NCI-H1105 (cell line): ENCODE data around the gene NINJ1.
A peak's percentile ranks its signal among the peaks of the same experiment; 100 is the strongest.

ENCODE experiments used
- DNase-seq: peaks from one replicate; lab custom pipeline; 2025; lab: John Stamatoyannopoulos, UW

NINJ1 gene

GRCh38 chr9:93099551-93100275 lies 34.3 kb downstream of the NINJ1 start:
- no peak for DNase-seq

DNA sequence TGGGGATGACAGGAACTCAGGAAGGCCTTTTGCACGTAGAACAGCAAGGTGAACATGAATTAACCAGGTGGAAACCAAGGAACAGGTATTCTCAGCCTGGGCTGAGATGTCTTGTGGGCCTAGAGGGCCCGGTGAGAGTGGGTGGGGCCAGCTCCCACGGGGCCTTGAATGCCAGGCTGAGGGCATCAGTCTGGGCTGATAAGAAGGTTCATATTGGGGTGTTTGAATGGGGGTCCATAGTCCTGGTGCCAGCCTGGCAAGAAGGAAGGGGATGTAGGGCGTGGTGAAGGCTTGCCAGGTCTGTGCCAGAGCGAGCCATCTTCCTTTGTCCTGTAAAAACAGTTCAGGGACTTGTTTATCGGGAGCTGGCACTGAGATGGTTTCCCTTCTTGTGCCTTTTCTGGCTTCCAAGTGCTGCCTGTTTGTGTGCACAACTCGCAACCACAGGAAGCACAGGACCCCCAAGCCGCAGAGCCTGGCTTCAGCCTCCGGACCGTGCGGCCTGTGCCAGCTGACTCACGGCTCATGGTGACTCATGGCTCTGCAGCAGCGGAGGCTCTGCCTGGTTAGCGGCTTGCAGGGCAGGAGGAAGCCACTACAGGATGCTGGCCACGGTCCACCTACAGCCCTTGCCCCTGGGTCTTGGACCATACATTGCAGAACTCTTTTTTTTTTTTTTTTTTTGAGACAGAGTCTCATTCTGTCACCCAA lies 35.7 kb downstream of the NINJ1 start:
- DNase-seq, result no peak

GRCh38 chr9:93097511-93098201 lies 36.4 kb downstream of the NINJ1 start:
- no peak for DNase-seq

GRCh38 chr9:93096811-93097382 lies 37.2 kb downstream of the NINJ1 start:
- no peak for DNase-seq

DNA sequence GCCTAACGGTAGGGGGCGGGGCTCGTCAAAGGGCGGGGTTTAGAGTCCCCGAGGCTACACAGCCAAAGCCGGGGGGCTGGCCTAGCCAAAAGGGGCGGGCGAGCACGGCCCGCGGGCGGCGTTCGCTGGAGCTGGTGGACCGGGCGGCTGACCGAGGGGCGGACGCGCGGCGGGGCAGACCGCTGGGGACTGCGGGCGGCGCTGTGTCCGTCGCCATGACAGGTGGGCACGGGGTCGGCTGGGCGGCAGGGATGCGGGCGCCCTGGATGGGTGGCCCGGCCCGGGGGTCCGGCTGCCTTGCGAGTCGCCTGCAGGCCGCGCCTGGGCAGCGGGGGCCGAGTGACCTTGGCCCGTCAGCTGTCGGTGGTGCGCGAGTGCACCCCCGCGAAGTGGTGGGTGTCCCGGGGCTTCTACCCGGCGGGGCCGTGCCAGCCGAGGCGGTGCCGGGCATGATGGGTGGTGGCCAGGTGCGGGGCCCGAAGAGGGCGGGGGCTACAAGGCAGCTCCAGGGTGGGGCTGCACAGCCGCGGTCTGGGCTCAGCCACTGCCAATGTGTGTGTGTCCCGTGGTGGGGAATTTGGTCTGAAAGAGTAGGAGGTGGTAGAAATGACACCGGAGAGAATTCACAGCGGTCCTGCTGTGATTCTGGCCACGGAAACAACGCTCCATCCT lies 37.8 kb downstream of the NINJ1 start, which contains the start of gene CARD19:
CARD19 (plus strand) TSS at position 87 of the 672 bp plus-strand sequence; CDS start at position 216, 129 bp downstream.
- DNase-seq, result peak; percentile 25

- peak; percentile 99 for DNase-seq
Measured at GRCh38 chr9:93095205-93096130, 38.6 kb downstream of the NINJ1 start.

DNA sequence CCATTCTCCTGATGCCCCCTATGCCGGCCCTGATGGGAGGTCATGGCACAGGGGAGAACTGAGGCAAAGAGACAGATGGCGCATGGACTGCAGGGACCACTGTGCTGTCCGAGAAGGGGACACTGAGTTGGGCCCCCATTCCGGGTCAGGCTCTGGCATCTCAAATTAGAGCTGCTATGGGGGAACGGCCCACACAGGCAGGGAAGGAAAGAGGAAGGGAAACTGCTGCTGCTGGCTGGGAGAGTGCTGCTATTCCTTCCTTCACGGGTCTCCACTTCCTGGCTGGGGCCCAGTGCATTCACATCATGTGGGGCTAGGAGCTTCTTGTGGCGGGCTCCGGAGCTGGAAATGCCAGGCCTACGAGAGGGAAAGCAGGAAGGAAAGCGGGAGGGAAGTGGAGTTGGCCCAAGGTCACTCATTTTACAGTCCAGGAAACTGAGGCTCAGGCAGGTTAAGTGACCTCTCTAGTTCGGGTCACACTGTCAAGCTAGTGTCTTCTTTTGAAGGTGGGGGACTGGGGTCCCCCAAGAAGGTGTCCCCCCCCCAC lies 39.3 kb downstream of the NINJ1 start:
- no peak for DNase-seq

DNA sequence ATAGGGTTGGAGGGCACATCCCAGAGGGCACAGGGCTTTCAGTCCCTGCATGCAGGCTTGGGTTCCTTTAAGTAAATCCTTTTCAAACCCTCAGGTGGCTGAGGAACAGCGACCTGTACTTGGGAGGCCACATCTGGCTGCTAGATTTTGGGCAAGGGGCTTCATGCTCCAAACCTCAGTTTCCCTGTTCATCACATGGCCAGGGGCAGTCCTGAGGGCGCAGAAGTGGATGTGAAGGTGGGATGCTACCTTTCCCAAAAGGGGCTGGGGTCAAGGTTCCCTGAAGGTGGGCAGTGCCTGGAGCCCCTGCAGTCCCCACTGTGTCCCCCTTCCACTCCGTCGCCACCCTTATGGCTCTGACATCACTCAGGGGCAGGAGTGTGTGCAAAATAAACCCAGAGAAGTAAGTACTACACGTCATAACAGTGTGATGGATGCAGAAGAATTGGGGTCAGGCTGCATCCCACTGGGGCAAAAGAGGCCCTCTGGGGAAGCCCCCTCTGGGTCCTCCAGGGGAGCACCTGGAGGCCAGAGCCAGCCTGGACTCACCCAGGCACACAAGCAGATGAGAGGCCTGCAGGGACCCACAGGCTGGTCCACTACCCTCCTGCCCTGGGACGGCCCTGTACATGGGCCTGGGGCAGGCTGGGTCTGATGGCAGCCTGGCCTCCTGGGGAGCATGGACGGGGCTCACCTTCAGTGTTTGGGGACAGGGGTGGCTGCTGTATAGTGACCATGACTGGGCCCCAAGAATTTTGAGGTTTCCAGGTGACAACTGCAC lies 40.0 kb downstream of the NINJ1 start:
- DNase-seq, result no peak

DNA sequence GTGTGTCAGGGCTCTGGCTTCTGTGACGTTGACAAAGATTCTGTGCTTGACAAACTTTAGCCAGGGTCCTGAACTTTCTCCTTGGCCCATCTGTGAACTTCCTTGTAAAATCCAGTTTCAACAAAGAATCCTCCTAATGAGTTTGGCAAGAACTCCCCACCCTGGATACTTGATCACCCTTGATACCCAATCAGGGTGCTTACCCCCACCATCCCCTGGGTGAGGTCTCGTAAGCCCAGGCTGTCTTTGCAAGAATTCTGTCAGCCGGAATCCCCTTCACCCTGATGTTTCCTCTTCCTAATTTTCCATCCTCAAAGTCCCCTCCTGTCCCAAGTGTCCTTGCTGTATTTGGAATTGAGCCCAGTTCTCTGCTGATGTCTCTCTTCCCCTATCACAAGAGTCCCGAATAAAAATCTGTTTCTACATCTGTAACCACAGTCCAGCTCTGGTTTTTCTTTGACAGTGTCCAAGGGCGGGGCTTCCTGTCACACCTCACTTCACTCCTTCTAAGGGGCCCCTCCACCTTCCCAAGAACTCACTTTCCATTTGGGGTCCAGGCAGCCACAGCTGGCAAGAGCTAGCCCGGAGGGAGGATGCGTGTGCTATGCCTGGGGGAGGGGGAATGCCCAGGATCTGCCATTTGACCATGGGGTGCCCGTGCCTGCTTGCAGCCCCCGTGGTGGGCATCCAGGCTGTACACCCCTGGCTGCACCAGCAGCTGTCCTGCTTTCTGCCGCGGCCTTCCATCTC lies 40.7 kb downstream of the NINJ1 start:
- no peak for DNase-seq

DNA sequence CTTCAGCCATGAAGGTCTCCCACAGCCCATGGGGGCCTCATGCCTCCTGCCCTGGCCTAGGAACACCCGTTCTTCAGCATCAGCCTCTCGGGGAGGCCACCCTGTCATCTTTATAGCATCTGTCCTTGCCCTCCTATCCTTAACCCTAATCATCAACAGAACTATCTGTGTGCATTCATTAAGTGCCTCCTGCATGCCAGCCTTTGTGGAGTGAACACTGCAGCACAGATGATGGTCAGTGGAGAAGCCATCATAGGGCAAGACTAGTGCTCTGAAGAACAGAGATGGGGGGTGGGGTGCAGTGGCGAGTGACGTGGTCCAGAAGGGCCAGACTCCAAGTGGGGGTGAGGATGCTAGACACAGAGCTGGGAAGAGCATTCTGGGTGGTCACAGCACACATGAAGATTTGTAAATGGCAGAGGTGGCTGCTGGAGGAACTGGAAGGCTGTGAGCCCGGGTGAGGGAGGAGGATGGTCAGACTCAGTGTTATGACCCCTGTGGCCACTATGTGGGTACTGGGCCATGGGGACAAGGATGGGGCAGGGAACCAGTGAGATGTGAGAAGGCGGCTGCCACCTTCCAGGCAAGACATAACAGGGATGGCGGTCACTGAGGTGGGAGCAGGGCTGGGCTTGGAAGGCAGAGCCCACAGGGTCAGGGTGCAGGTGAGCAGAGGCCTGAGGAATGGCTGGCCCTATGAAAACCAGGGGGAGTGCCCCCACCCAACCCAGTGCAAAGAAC lies 41.6 kb downstream of the NINJ1 start:
- no peak for DNase-seq

GRCh38 chr9:93091453-93092081 lies 42.5 kb downstream of the NINJ1 start:
- no peak for DNase-seq

DNA sequence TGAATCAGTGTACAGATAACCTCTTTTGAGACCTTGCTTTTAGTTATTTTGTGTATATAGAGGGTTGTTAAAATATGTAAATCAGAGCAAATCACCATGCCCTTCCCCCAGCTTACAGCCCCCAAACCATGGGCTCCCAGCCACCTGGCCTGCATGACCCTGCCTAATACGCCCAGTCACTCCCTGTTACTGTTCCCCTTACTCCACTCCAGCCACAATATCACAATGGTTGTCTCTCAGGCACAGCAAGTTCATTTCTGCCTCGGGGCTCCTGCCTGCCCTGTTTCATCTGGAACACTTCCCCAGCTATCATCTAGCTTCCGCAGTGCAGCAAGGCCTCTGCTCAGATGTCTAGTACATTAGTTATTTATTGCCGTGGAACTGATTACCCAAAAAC lies 43.0 kb downstream of the NINJ1 start:
- DNase-seq, result no peak

GRCh38 chr9:93090091-93090655 lies 43.9 kb downstream of the NINJ1 start:
- DNase-seq, result no peak

DNA sequence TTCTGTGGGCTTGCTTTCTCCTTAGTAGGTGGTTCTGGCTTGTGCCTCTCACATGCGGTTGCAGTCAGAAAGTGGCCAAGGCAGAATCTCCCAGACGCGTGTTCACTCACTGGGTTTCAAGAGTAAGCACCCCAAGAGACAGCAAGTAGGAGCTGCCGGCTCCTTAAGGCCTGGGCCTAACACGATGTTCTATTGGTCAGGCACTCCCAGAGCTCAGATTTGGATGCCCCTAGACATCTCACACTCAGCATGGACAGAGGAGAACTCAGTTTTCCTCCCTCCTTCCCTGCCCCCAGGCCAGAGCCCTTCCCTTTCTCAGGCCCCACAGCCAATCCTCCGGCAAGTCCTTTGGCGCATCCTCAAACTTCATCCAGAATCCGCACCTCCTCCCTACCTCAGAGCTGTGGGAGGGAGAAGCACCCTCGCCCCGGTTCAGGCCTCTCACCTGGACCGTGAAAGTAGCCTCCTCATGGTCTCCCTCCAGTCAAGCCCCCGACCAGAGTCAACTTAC lies 44.5 kb downstream of the NINJ1 start:
- no peak for DNase-seq

DNA sequence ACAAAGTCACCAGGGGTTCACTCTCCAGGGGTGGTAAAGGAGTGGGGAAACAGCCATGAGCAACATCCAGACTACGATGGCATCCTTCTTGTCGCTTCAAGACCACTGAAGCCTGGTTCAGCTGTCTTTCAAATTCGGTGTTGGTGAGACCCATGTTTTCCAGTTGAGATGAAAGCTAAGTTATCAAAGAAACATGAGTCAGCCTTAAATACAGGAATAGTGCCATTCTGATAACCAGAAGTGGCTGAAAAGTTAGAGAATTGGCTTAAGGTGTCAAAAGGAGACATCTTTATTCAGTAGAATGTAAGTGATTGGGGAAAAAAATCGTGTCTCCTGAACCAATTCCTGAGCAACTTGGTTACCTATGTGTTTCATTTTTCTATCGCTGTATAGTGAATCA lies 45.0 kb downstream of the NINJ1 start:
- no peak for DNase-seq

DNA sequence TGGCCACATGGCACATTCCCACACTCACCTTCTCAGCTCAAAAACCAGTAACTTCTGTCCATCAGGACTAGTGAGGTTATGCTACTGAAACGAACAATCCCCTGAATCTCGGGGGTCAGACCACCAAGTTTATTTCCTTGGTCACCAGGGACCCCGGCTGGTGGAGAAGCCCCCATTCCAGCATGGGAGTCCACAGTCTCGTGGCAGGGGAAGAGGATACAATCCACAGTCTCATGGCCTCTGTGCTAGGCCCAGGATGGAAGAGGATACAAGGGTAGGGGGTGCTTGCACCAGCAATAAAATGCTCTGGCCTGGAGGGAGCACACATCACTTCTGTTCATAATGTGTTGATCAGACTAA lies 45.4 kb downstream of the NINJ1 start:
- no peak for DNase-seq

GRCh38 chr9:93087971-93088655 lies 45.9 kb downstream of the NINJ1 start:
- DNase-seq, result no peak
